Measurements from ENCODE around the gene UNC5A. TPM values are rescaled to one million over a fixed set of nuclear protein-coding genes. Genes with fewer than 3 reads are reported as not detected.

UNC5A gene
- total RNA-seq, 4 donors from 2014 or later, result 0.34 to 0.67 (median 0.67) TPM; not detected in 1

GRCh38 chr5:176874198-176874780, 63.9 kb downstream of the UNC5A start:
- H3K36me3 ChIP-seq, result no peaks in the 10 kb centered on the region
- no peak for TF ChIP-seq POLR2A (IDR thresholded peaks at IDR 0.05)
- TF ChIP-seq CTCF (IDR thresholded peaks at IDR 0.05), result no peak
- no peak overlapping the region for H3K4me3 ChIP-seq (replicated peaks in 1 of 3)
- intact Hi-C loops (cut with DNase I), result no loop called here
- DNase-seq, result no peak
- WGBS, 2 donors, result 75 to 80% methylated on average over 19 to 20 of the region's 20 CpGs
- no peaks in the 10 kb centered on the region for H3K4me1 ChIP-seq
- H3K27me3 ChIP-seq, result no peaks in the 10 kb centered on the region
- no peak overlapping the region for H3K27ac ChIP-seq
- no peaks in the 10 kb centered on the region for H3K9me3 ChIP-seq

- no peak for TF ChIP-seq CTCF (IDR thresholded peaks at IDR 0.05)
- TF ChIP-seq POLR2A (IDR thresholded peaks at IDR 0.05), result no peak
Observed at GRCh38 chr5:176875014-176875550, 64.7 kb downstream of the UNC5A start.

GRCh38 chr5:176875783-176876505, 65.6 kb downstream of the UNC5A start:
- no peak for TF ChIP-seq POLR2A (IDR thresholded peaks at IDR 0.05)
- TF ChIP-seq CTCF (IDR thresholded peaks at IDR 0.05), result no peak
- Histone ChIP-seq H3K4me3 (replicated peaks in 1 of 3) (no peak overlapping the region), H3K9me3 (no peaks in the 10 kb centered on the region), H3K27ac (no peak overlapping the region), H3K36me3 (no peaks in the 10 kb centered on the region), H3K4me1 (no peaks in the 10 kb centered on the region), H3K27me3 (no peaks in the 10 kb centered on the region)
- no peak for DNase-seq
- 36 to 45% methylated on average over 12 to 23 of the region's 27 CpGs for WGBS, 2 donors
- intact Hi-C loops (cut with DNase I), result no loop called here

More at GRCh38 chr5:176875014-176875550, 64.7 kb downstream of the UNC5A start:
- 65 to 66% methylated on average over 17 of the region's 17 CpGs for WGBS, 2 donors
- Histone ChIP-seq H3K4me3 (replicated peaks in 1 of 3) (no peak overlapping the region), H3K4me1 (no peaks in the 10 kb centered on the region), H3K36me3 (no peaks in the 10 kb centered on the region), H3K27me3 (no peaks in the 10 kb centered on the region), H3K27ac (no peak overlapping the region), H3K9me3 (no peaks in the 10 kb centered on the region)
- DNase-seq, result no peak
- intact Hi-C loops (cut with DNase I), result no loop called here

DNA sequence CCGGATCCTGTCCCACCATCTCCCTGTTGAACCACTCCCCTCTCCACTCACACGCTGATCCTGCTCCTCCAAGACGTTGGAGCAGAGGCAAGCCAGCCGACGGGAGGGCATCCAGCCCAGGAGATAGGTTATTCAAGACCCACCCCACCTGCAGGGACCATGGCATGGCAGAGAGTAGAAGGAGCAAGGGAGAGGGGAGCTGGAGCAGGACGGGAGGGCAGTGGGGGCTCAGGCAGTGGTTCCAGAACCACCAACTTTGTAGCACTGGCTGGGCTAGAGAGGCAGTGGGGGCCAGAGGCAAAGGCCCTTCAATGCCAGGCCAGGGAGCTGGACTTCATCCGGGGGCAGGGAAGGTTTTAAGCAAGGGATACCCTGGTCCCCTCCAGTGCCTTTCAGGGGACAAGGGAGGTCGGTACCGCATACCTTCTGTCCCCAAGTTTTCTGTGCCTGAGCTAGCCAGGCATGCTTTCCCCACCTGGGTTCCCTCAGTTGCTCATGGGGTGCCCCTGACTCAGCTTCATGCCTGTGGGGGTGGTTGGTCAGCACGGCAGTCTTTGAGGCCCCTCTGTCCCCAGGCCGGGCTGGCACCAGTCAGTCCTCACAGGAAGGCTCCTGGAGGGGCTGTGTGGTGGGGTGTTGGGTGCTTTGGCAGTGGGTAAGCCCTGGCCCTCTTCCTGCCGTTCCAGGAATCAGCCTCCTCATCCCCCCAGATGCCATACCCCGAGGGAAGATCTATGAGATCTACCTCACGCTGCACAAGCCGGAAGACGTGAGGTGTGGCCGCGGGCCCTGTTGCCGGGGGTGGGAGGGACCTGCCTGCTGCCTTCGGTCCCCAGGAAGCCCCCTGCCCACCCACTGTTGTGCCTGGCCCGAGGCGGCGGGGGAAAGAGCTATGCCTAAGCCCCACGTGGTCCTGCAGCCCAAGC, 66.4 kb downstream of the UNC5A start:
- DNase-seq, result no peak
- Histone ChIP-seq H3K27ac (no peak overlapping the region), H3K4me1 (no peaks in the 10 kb centered on the region), H3K36me3 (no peaks in the 10 kb centered on the region), H3K9me3 (no peaks in the 10 kb centered on the region), H3K4me3 (replicated peaks in 1 of 3) (no peak overlapping the region), H3K27me3 (no peaks in the 10 kb centered on the region)
- intact Hi-C loops (cut with DNase I), result no loop called here
- WGBS, 2 donors, result 56 to 68% methylated on average over 11 to 13 of the region's 24 CpGs
- TF ChIP-seq POLR2A (IDR thresholded peaks at IDR 0.05), result no peak
- no peak for TF ChIP-seq CTCF (IDR thresholded peaks at IDR 0.05)
